ENCODE data around the gene ARHGAP6. TPM values are rescaled to one million over a fixed set of nuclear protein-coding genes. Genes with fewer than 3 reads are reported as not detected.
A peak's percentile ranks its signal among the peaks of the same experiment; 100 is the strongest.
"Not testable (repeated sequence)": the region's sequence is repeated elsewhere in the genome, so short reads cannot be mapped to it uniquely, and the experiment has no call there.

Gene ARHGAP6
- total and polyA plus RNA-seq, 9 of the 15 experiments (the other 6 are each of a cell fraction or from before 2014, with no cell fraction given): 12.5 to 63.6 (median 41.8) TPM

DNA sequence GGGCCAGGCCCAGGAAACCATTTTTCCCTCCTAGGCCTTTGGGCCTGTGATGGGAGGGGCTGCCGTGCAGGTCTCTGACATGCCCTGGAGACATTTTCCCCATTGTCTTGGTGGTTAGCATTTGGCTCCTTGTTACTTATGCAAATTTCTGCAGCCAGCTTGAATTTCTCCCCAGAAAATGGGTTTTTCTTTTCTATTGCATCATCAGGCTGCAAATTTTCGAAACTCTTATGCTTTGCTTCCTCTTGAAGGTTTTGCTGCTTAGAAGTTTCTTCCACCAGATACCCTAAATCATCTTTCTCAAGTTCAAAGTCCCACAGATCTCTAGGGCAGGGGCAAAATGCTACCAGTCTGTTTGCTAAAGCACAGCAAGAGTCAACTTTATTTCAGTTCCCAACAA, 430.3 kb downstream of the ARHGAP6 start:
- TF ChIP-seq ZFP36 (IDR thresholded peaks at IDR 0.05; ENCODE audit: low read depth, low read length, partially characterized antibody) (peak; percentile 12), TRIM24 (IDR thresholded peaks at IDR 0.05) (0 out of 4 replicates have a peak, but pooled peaks have one; percentile 23 to 27), CEBPG (CRISPR knock-in tag; IDR thresholded peaks at IDR 0.05) (0 out of 2 replicates have a peak, but pooled peaks have one; percentile 14), CEBPG (tag; conservative IDR thresholded peaks at IDR 0.05 in 1 of 2, IDR thresholded peaks at IDR 0.05 in 1 of 2) (peak; percentile 33 to 53; a peak in 3 of 4 replicates), CEBPB (tag; IDR thresholded peaks at IDR 0.05) (peak; percentile 45; the same call in 1 of the 2 replicates)
- TF ChIP-seq, protein P1, sequence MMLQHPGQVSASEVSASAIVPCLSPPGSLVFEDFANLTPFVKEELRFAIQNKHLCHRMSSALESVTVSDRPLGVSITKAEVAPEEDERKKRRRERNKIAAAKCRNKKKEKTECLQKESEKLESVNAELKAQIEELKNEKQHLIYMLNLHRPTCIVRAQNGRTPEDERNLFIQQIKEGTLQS (IDR thresholded peaks at IDR 0.05): peak; percentile 65
- TF ChIP-seq, protein P1 (CRISPR knock-in tag; conservative IDR thresholded peaks at IDR 0.05): not testable (repeated sequence)
- H3K9me1 ChIP-seq (ENCODE audit: control insufficient read depth, insufficient read depth, low read length); in situ Hi-C loops (cut with MboI): not testable (repeated sequence)

More for the DNA sequence above, 430.3 kb downstream of the ARHGAP6 start:
- H3K36me3 ChIP-seq (ENCODE audit: control insufficient read depth, insufficient read depth, low read length): peaks cover 21% of the 10 kb centered on the region; the same call in 2 of the 3 replicates
- WGBS (ENCODE audit: insufficient coverage, low coverage, missing lambda C conversion rate): 90% methylated on average over 2 of the region's 2 CpGs
- DNase-seq (ENCODE audit: extremely low read depth in 1 of 4, low spot score in 3 of 4); H3K9ac ChIP-seq (ENCODE audit: insufficient read depth in 1 of 2, low read depth in 2 of 2, low read length in 2 of 2); H3K9me3 ChIP-seq (replicated peaks; ENCODE audit: control insufficient read depth, insufficient read depth, low read depth, low read length); H3K4me2 ChIP-seq (ENCODE audit: insufficient read depth, low read length); ATAC-seq; H3K4me1 ChIP-seq (replicated peaks in 1 of 2; ENCODE audit: control insufficient read depth in 2 of 2, insufficient read depth in 2 of 2, low read length in 2 of 2); H4K20me1 ChIP-seq (replicated peaks; ENCODE audit: control insufficient read depth, insufficient read depth, low read length); H3K4me3 ChIP-seq; POLR2A ChIA-PET; H2AFZ ChIP-seq (ENCODE audit: low read depth, low read length); intact Hi-C loops (cut with micrococcal nuclease); H3K27ac ChIP-seq (ENCODE audit: extremely low read depth, low read depth, low read length); BruUV-seq (replicated peaks); FAIRE-seq; CTCF ChIA-PET (ENCODE audit: low intra/inter-chr PET ratio); H3K27me3 ChIP-seq (ENCODE audit: control insufficient read depth in 2 of 2, insufficient read depth in 2 of 2, low read length in 2 of 2): not testable (repeated sequence)
- H3K79me2 ChIP-seq (ENCODE audit: control insufficient read depth, insufficient read depth, low read length): peaks cover 14% of the 10 kb centered on the region
